Measurements from ENCODE around the gene NCBP3. TPM values are rescaled to one million over a fixed set of nuclear protein-coding genes. Genes with fewer than 3 reads are reported as not detected.
A peak's percentile ranks its signal among the peaks of the same experiment; 100 is the strongest.

NCBP3 gene
- total and polyA plus RNA-seq, 9 donors = 33.4 to 68.9 (median 56.2) TPM

DNA sequence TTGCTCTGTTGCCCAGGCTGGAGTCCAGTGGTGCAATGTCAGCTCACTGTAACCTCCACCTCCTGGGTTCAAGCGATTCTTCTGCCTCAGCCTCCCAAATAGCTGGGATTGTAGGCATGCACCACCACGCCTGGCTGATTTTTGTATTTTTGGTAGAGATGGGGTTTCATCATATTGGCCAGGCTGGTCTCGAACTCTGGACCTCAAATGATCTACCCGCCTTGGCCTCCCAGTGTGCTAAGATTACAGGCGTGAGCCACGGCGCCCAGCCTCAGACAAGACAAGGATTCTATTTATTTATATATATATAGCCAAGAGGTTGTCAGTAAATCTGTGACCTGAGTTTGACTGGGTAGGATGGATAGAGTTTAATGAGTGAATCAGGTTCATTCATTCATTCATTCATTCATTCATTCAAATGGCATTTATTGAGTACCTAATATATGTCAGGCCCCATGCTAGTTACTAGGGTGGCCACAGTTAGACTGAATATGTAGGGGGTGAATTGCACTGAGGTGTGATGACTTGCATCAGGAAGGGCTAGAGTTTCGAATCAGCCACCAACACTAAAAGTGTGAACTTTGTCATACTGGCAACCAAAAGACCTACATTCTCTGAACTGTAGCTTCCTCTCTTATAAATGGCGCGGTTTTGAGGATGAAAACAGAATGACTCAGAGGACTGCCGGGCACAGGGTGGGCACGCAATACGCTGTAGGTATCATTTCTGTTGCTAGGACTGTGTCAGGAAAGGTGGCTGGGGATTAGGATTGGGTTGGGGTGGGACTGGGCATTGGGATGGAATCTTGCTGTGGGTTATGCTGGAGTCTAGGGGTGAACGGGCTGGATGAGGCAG, 82.9 kb downstream of the NCBP3 start:
- peaks cover 7% of the 10 kb centered on the region for H3K9me3 ChIP-seq (replicated peaks; ENCODE audit: control insufficient read depth, low read depth, low read length)
- H3K4me1 ChIP-seq (ENCODE audit: control insufficient read depth, insufficient read depth, low read length) = no peaks in the 10 kb centered on the region
- DNase-seq = no peak
- no peak overlapping the region for H3K4me3 ChIP-seq (ENCODE audit: low read length)
- H3K27me3 ChIP-seq (ENCODE audit: control insufficient read depth, insufficient read depth, low read length) = no peaks in the 10 kb centered on the region
- H3K27ac ChIP-seq (ENCODE audit: low read length) = no peak overlapping the region
- 90% methylated on average over 6 of the region's 14 CpGs for WGBS (ENCODE audit: insufficient coverage)
- H3K36me3 ChIP-seq (ENCODE audit: control insufficient read depth, insufficient read depth, low read length) = no peaks in the 10 kb centered on the region

DNA sequence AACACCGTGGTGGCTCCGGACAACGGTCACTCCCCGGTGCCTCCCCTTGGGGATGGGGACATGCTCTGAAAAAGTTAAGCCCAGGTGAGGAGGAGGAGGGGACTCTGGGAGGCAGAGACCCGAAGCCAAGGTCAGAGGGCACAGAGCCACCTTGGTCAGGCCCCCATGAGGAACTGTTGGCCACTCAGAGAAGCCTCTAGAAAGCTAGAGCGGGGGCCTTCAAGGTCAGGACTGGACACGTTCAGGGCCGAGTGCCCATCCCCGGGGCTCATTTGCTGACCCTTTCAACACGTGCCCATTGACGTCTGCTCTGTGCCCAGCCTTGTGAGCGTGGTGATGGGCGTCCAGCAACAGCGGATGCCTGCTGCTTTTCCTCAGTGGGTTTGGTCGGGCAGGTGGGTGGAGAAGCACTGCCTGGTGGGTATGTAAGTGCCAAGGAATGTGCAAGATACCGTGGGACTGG, 84.1 kb downstream of the NCBP3 start:
- H3K4me3 ChIP-seq (ENCODE audit: low read length) = no peak overlapping the region
- DNase-seq = no peak
- peaks cover 5% of the 10 kb centered on the region for H3K9me3 ChIP-seq (replicated peaks; ENCODE audit: control insufficient read depth, low read depth, low read length)
- no peak overlapping the region for H3K27ac ChIP-seq (ENCODE audit: low read length)
- 86% methylated on average over 10 of the region's 16 CpGs for WGBS (ENCODE audit: insufficient coverage)
- H3K36me3 ChIP-seq (ENCODE audit: control insufficient read depth, insufficient read depth, low read length) = no peaks in the 10 kb centered on the region
- no peaks in the 10 kb centered on the region for H3K27me3 ChIP-seq (ENCODE audit: control insufficient read depth, insufficient read depth, low read length)
- H3K4me1 ChIP-seq (ENCODE audit: control insufficient read depth, insufficient read depth, low read length) = no peaks in the 10 kb centered on the region

DNA sequence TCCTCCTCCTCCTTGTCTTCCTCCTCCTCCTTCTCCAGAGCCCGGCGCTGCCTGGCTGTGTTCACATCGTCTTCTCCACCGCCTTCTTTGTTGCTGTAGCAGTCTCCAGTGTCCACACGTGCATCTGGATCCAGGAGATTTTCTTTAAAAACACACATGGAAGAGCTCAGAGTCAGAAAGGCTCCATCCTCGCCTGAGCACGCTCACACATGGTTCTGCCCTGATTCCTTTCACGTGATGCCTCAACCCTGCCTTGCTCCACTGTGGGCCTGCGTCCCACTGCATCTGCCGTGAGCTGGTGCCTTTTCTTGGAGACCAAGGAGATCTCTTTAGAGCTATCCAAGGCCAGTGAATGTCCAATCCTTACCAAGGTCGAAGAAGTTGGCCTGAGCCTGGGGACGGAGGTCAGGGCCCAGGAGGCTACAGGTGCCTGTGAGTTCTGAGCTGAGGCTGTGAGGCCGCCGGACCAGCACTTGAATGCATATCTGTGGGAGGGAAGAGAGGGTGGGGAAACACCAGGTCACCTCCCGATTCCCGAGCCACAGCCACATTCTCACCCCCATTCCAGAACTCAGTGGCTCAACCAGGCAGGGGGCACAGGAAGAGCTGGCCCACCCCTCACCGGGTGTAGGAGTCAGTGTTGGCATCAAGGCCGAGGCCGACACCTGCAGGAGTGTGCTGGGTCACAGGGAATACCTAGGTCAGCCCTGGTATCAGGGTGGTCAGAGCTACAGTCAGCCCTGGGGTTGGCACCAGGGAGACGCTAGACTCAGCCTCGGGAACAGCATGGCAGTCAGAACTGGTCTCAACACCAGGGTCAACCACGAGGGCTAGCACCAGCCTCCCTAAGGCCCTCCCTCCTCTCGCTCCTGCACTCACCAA, 84.8 kb downstream of the NCBP3 start:
- no peaks in the 10 kb centered on the region for H3K36me3 ChIP-seq (ENCODE audit: control insufficient read depth, insufficient read depth, low read length)
- H3K27ac ChIP-seq (ENCODE audit: low read length) = no peak overlapping the region
- no peaks in the 10 kb centered on the region for H3K27me3 ChIP-seq (ENCODE audit: control insufficient read depth, insufficient read depth, low read length)
- H3K4me1 ChIP-seq (ENCODE audit: control insufficient read depth, insufficient read depth, low read length) = no peaks in the 10 kb centered on the region
- 66% methylated on average over 15 of the region's 23 CpGs for WGBS (ENCODE audit: insufficient coverage)
- no peak overlapping the region for H3K4me3 ChIP-seq (ENCODE audit: low read length)
- peak; percentile 70 for DNase-seq
- H3K9me3 ChIP-seq (replicated peaks; ENCODE audit: control insufficient read depth, low read depth, low read length) = peaks cover 5% of the 10 kb centered on the region

DNA sequence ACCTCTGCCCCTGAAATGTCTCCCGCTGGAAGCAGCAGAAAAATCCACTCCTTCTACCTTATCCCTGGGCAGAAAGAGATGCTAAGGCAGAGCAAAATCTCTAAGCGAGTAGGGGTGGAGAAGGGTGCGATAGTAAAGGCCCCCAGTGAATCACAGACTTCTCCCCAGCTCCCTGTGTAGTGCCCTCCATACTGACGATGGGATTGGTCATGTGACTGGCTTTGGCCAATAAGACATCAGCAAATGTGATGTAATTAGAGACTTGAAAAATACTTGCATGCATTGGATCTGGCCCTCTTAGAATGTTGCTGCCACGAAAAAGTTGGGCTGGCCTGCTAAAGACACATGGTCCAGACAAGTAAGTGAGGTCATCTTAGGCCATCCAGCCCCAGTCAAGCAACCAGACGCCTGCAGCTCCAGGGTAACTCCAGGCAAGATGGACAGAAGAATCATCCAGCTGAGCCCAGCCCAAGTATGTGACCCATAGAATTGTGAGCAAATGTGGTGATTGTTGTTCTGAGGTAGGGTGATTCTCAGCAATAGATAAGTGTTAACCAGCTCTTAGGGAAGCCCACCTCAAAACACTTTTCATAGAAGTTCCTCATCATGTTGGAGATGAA, 86.3 kb downstream of the NCBP3 start:
- Histone ChIP-seq H3K4me1 (ENCODE audit: control insufficient read depth, insufficient read depth, low read length) (peaks cover 3% of the 10 kb centered on the region), H3K27me3 (ENCODE audit: control insufficient read depth, insufficient read depth, low read length) (no peaks in the 10 kb centered on the region), H3K36me3 (ENCODE audit: control insufficient read depth, insufficient read depth, low read length) (no peaks in the 10 kb centered on the region), H3K27ac (ENCODE audit: low read length) (no peak overlapping the region), H3K9me3 (replicated peaks; ENCODE audit: control insufficient read depth, low read depth, low read length) (peaks cover 5% of the 10 kb centered on the region), H3K4me3 (ENCODE audit: low read length) (no peak overlapping the region)
- WGBS (ENCODE audit: insufficient coverage) = 63% methylated on average over 2 of the region's 6 CpGs
- DNase-seq = no peak

DNA sequence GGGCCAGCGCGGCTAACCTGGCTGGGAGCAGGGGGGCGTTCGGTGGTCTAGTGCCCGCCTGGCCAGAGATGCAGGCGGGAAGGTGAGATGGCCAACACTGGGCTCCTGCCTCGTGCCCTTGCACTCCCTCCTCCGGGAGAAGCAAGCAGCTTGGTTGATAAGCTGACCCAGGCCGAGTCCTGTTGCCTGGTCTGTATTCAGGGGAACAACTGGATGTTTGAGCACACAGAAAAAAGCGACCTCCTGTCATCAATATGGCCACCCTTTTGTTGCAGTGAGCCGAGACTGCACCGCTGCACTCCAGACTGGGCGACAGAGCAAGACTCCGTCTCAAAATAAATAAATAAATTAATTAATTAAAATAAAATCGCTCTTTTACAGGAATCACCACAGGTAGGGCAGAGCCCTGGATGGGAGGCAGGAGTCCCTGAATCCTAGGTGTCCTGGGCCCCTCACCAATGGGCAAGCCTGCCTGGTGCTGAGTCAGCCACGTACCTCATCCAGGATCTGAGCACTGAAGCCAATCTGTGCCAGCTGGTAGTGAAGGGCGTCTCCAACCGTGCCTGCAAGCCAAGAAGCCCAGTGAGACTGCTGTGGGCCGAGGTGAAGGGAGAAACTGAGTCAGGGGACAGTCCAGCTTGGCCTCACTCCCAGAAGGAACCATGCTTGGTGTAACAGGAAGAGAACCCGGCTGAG, 90.6 kb downstream of the NCBP3 start:
- Histone ChIP-seq H3K4me3 (ENCODE audit: low read length) (no peak overlapping the region), H3K27ac (ENCODE audit: low read length) (no peak overlapping the region), H3K9me3 (replicated peaks; ENCODE audit: control insufficient read depth, low read depth, low read length) (peaks cover 5% of the 10 kb centered on the region), H3K4me1 (ENCODE audit: control insufficient read depth, insufficient read depth, low read length) (peaks cover 7% of the 10 kb centered on the region), H3K27me3 (ENCODE audit: control insufficient read depth, insufficient read depth, low read length) (no peaks in the 10 kb centered on the region), H3K36me3 (ENCODE audit: control insufficient read depth, insufficient read depth, low read length) (no peaks in the 10 kb centered on the region)
- WGBS (ENCODE audit: insufficient coverage) = 35% methylated on average over 12 of the region's 20 CpGs
- DNase-seq = no peak

DNA sequence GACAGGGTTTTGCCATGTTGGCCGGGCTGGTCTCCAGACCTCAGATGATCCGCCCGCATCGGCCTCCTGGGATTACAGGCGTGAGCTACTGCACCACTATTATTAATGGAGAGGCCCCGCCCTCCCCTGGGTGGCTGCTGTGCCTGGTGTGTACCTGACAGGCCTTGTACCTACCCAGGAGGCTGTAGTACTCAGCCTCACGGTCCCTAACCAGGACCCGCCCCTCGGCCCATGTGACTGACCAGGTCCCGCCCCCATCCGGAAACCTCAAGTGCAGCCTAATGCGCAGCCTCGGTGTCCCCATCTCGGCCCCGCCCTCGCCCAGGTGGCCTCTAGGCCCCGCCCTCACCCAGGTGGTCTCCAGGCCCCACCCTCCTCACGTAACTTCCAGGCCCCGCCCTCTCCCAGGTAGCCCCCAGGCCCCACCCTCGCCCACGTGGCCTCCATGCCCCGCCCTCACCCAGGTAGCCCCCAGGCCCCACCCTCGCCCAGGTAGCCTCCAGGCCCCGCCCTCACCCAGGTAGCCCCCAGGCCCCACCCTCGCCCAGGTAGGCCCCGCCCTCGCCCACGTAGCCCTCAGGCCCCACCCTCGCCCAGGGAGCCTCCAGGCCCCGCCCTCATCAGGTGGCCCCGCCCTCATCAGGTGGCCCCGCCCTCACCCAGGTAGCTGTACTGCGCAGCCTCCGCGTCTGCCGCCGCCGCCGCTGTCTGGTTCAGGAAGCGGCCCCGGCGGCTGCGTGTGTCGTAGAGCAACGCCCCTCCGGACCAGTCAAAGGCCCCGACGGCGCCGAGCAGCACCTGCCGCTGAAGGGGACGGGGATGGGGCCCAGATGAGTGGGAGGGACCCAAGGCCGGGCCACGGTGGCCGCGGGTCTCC, 91.3 kb downstream of the NCBP3 start:
- H3K4me3 ChIP-seq (ENCODE audit: low read length) = no peak overlapping the region
- H3K27ac ChIP-seq (ENCODE audit: low read length) = no peak overlapping the region
- H3K36me3 ChIP-seq (ENCODE audit: control insufficient read depth, insufficient read depth, low read length) = no peaks in the 10 kb centered on the region
- 2% methylated on average over 45 of the region's 56 CpGs for WGBS (ENCODE audit: insufficient coverage)
- peaks cover 7% of the 10 kb centered on the region for H3K4me1 ChIP-seq (ENCODE audit: control insufficient read depth, insufficient read depth, low read length)
- DNase-seq = no peak
- H3K9me3 ChIP-seq (replicated peaks; ENCODE audit: control insufficient read depth, low read depth, low read length) = peaks cover 3% of the 10 kb centered on the region
- H3K27me3 ChIP-seq (ENCODE audit: control insufficient read depth, insufficient read depth, low read length) = peaks cover 2% of the 10 kb centered on the region

DNA sequence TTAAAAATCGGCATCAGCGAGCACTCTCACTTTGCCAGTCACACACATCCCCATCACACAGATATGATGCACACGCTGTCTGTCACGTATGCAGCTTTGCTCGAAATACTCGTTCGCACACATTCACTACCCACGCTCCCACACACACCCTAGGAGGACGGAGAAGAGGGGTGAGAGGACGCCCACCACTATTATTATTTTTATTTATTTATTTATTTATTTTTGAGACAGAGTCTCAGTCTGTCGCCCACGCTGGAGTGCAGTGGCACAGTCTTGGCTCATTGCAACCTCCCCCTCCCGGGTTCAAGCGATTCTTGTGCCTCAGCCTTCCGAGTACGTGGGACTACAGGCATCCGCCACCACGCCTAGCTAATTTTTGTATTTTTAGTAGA, 92.0 kb downstream of the NCBP3 start:
- Histone ChIP-seq H3K27me3 (ENCODE audit: control insufficient read depth, insufficient read depth, low read length) (peaks cover 2% of the 10 kb centered on the region), H3K9me3 (replicated peaks; ENCODE audit: control insufficient read depth, low read depth, low read length) (no peaks in the 10 kb centered on the region), H3K4me1 (ENCODE audit: control insufficient read depth, insufficient read depth, low read length) (peaks cover 7% of the 10 kb centered on the region), H3K36me3 (ENCODE audit: control insufficient read depth, insufficient read depth, low read length) (no peaks in the 10 kb centered on the region), H3K4me3 (ENCODE audit: low read length) (no peak overlapping the region), H3K27ac (ENCODE audit: low read length) (no peak overlapping the region)
- no peak for DNase-seq
- 66% methylated on average over 4 of the region's 18 CpGs for WGBS (ENCODE audit: insufficient coverage)

DNA sequence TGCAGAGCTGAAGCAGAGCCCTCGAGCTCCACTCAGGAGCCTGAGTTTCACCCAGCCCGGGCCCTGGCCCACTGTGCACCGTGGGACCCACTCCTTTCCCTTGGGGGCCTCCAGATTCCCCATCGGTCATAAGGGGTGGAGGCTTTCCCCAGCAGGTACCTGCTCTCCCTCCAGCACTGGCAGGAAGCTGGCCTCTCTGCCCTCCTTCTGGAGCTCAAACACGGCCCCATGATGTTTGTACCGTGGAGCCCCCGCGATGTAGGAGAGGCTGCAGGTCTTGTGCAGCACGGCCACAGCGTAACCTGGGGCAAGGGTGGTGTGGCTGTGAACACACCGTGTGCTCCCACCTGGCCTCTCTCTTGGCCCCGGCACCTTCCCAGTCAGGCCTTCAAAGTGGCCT, 92.4 kb downstream of the NCBP3 start:
- peaks cover 2% of the 10 kb centered on the region for H3K27me3 ChIP-seq (ENCODE audit: control insufficient read depth, insufficient read depth, low read length)
- no peak overlapping the region for H3K4me3 ChIP-seq (ENCODE audit: low read length)
- WGBS (ENCODE audit: insufficient coverage) = 75% methylated on average over 12 of the region's 12 CpGs

More for the DNA sequence above, 92.4 kb downstream of the NCBP3 start:
- Histone ChIP-seq H3K27ac (ENCODE audit: low read length) (no peak overlapping the region), H3K9me3 (replicated peaks; ENCODE audit: control insufficient read depth, low read depth, low read length) (no peaks in the 10 kb centered on the region), H3K4me1 (ENCODE audit: control insufficient read depth, insufficient read depth, low read length) (peaks cover 7% of the 10 kb centered on the region), H3K36me3 (ENCODE audit: control insufficient read depth, insufficient read depth, low read length) (no peaks in the 10 kb centered on the region)
- no peak for DNase-seq

All from muscle of leg (tissue), 11 donors.